GM18511 (cell line): ENCODE data around the gene LARGE1.

Experiments used
- ATAC-seq: cut with Tn5 transposase; IDR thresholded peaks from one replicate; pipeline ENCODE4 v1.9.1; 2021; ENCODE audit warnings: mild to moderate bottlenecking, moderate library complexity; ENCODE audit not compliant: unreplicated experiment

The LARGE1 gene

DNA sequence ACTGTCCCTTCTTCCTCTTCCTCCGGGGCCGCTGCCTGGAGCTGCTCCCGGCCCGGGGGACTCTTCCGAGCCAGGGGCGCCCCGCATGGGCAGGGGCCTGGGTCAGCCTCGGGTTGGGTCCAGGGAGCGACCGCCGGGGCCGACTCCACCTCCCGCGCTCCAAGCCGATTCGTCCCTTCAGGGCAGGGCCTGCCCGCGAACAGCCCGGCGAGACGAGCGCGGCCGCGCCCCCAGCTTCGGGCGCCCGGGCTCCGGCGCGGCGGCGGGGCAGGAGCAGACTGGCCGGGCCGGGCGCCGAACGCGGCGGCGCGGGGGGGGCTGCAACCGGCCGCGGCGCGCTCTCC, at the start of gene LARGE1:
TSS of gene LARGE1 (minus strand) at position 280 of the 344 bp plus-strand sequence.
- ATAC-seq, result peak; percentile 20

DNA sequence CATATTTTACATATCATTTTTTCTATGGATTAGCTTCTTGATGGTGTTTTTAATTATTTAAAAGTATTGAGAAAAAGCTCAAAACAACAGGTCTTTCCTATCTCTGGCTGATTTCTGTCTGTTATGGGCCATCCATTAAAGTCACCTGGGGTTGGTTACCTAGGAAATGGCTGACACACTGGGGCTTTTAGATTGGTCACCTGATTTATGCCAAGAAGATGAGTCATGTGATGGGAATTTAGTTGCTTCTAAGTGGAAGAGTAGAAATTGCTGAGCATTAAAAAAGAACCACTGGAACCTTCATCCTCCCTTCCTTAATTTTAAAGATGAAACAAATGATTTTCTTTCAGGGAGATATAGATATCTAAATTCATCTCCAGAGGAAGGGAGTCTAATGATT, 48.8 kb upstream of the LARGE1 start:
- no peak for ATAC-seq

DNA sequence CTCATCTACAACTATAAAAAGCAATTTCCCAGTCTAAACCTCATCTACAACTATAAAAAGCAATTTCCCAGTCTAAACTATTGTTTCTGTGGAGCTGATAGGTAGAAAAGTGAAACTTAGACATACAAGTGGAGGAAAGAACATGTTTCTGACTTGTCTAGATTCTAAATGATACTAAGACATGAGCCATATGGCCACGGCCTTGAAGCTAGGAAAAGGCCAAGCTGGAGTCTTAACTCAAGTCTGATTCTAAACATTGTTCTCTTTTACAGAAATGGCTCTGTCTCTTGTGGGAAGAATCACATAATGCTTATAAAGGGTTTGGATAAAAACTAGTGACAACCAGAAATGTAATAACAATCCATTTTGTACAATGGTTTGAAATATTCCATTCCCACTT, 43.8 kb upstream of the LARGE1 start:
- no peak for ATAC-seq

DNA sequence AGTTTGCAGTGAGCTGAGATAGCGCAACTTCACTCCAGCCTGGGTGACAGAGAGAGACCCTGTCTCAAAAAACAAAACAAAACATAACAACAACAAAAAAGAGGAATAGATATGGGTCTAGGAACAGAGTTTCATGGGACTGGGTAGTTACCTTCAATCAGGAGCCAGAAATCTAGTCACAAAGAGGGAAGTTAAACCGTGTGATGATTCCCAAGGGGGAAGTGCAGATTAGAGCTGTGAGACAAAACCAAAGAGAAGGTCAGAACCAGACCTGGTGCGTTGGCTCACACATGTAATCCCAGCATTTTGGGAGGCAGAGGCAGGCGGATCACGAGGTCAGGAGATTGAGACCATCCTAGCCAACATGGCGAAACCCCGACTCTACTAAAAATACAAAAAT, 42.1 kb upstream of the LARGE1 start:
- ATAC-seq, result no peak

DNA sequence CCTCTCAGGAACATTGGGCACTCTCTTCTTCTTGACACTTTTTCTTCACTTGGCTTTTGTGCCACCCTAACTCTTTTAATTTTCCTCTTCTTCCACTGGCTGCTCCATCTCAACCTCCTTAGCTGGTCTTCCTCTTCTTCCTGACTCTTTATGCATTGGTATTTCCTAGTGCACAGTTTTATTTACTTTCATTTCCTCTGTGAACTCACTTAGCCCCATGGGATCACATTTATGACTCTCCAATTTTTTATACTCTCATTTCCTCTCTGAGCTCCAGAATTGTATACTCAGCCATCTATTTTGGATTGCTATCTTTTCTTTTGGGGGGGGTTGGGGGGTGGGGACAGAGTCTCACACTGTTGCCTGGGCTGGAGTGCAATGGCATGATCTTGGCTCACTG, 38.5 kb upstream of the LARGE1 start:
- no peak for ATAC-seq

DNA sequence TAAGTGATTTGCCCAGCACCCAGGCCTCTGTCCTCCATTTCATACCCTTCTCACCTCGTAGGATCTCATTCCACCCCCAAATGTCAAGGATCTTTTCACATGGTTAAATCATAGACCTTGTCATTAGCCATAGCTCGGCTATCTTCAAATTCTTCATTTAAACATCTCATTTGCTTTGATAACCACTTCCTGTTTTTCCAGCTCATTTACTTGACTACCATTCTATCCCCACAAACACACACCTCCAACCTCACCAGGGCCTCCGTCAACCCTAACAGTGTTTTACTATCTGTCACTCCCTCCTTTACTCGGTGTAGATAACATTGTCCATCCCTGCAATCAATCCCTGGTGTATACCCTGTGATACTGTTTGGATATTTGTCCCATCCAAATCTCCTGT, 36.8 kb upstream of the LARGE1 start:
- no peak for ATAC-seq

DNA sequence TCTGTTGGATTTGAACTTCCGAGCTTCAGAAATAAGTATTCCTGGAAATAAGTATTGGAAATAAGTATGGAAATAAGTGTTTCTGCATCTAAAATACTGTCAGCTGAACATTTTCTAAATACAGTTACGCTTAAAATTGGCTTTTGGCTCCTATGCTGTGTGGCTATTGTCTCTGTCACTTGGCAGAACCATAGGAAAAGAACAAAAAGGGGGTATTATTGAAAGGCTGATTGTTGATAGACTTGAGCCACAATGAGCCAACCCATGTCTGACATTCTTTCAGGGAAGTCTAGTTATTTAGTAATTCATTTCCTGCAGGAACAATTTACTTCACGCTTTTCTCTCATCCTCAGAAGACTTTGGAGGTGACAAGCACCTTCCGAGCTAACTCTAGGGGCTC, 32.5 kb upstream of the LARGE1 start:
- no peak for ATAC-seq

DNA sequence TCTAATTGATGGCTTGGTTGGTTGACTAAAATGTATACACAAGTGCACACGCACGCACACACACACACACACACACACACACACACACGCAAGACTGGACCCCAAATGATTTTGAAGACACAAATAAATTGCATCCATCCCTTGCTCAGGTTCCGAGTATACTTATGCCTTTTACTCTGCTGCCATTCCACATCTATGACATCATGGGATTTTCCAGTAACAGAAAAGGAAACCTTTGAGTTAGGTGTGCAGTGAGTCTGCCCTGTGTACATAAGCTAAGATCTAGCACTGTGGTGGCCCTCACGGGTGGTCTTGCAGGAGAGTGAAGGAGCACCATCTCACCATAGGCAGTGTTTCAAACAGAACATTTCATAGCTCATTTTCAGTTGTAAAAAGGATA, 20.5 kb upstream of the LARGE1 start:
- ATAC-seq, result no peak

DNA sequence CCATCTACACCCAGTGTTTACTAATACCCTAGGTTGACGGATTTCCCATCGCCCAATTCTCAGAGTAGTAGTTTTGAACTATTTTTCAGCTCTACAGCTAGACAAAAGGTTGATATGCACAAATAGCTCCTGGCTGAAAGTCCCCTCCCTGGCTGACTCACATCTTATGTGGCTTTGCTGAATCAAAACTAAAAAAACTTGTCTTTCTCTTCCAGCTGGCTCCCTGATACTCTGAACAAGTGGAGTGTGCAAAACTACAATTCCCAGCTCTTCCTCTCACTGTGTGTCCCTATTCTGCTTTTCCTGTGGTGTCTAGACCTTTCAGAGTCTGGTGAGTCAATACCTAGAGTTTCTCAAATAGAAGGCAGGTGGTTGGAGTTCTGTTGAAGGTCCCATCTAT, 12.7 kb upstream of the LARGE1 start:
- no peak for ATAC-seq

DNA sequence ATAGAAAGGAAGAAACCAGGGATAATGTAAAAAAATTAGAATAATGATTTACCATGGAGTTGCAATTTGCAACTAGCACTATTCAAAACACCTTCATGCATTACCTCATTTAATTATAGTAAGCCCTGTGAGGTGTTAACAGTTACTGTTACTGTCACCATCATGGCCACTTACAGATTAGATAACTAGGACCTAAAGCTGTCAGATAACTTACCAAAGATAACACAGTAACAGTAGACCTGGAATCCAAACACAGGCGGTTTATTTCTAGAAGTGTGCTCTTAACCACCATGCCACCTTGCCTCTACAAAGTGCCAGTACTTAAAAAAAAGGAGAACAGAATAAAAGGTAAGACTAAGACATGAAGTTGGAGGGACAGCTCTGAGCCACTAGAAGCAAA, 11.1 kb upstream of the LARGE1 start:
- no peak for ATAC-seq

DNA sequence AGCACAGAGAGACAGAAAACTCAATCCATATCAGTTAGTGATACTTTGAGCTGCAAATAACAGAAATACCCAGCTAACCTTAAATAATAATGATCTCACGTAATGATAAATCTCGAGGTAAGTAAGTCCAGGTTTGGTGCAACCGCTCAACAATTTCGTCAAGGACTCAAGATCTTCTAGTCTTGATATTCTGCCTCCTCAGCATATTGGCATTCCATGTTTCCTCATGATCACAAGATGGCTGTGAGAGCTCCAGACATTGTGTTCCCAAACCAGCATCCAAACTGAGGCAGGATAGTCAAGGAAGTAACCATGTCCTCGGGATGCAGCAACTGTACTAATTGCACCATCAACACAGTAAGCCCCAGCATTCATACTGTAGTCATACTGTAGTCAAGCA, 7.5 kb upstream of the LARGE1 start:
- no peak for ATAC-seq

DNA sequence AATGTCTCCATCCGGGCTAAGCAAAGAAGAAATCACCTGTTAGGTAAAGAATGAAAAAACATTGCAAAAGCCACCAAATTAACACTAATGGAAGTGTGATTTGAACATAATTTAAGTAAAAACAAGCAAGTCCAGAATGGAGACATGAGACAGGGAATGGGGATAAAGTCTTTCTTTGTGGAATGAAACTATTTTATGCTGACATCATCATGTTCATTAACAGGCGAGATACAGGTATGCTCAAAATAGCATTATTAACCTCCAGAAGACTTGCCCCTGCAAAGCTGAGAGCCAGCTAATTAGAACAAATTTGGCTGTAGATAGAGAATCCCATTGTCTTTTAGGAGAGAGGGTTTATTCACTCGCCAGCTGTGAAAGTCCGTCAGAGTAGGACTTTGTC, 4.9 kb upstream of the LARGE1 start:
- no peak for ATAC-seq

DNA sequence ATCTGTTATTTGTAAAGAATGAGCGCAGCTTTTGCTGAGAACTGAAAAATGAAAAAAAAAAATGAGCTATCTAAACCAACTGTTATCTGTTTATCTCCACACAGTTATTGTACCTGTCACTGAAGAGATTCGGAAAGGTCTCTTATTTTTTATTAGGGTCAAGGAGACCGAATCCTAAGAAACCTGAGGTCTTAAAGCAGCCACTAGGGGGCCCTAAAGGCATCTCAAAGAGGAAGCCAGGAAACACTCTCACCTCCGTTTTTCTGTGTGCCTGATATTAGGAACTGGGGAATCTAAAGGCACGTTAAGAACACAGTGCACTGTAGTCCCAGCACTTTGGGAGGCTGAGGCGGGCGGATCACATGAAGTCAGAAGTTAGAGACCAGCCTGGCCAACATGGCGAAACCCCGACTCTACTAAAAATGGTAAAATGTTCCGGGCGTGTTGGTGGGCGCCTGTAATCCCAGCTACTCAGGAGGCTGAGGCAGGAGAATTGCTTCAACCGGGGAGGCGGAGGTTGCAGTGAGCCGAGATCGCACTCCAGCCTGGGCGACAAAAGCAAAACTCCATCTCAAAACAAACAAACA, 3.5 kb upstream of the LARGE1 start:
- no peak for ATAC-seq

DNA sequence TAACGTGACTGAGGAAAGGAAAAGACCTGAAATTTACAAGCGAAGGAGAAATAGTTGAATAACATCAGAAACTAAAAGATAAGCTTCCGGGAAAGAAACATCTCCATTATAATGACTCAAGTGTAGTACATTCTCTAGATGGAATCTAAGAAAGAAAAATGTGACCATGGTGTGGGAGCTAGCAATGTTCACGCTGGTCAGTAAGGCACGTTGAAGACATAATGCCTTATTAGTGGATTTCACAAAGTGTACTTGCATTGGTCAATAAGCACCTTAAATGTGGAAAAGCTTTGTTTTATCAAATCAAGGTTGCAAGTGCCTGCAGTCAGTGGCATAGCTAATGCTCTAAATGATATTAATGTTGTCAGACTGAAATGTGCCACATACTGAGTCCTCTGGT, 2.8 kb upstream of the LARGE1 start:
- ATAC-seq, result no peak

DNA sequence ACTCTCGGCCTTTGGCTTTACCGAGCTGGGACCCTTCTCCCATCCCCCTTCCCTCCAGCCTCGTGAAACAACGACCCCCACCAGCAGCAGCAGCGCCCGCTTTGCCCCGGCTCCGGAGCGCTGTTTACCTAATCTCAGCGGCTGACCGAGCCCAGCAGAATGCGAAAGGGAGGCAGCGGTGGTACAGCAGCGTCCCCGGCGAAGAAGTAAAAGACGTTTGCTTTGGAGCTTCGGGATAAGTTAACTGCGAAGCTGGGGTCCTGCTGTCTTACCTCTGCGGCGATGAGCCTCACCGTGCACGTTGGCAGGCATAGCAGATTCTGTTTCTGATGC, 2.0 kb upstream of the LARGE1 start:
- no peak for ATAC-seq

DNA sequence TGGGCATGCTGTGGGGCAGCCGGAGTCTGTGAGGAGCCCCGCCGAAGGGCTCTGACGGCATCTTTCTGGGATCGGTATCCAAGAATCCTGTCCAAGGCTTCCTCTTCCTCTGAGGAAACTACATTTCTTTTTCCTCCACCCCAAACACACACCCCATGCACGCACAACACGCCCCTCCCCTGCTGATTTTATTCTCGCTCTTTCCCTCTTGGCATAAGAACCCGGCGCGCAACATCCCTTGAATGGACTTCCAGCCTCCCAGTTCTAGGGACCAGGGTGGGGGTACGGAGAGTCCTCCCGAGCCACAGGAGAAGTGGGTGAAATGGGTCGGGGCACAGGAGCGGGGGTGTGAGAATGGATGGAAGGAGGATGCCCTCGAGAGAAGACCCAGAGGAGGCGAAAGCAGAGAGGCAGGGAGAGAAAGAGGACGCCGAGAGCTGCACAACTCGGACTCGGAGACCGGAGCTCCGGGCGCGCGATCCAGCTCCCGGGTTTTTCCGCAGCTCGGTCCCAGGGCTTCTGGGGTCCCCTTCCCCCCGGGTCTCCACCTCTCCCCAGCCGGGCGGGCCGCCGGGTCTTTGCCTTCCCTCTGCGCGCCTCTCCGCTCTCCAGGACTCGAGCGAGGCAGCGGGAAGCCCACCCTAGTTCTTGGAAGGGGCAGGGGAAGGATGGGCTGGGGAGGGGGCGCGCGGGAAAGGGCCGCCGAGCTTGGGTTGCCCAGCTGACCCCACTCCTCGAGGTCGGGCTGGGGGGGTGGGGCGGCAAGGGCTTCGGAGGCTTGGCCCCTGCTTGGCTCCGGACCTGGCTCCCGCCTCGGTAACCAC, 1.5 kb upstream of the LARGE1 start:
- ATAC-seq, result no peak

DNA sequence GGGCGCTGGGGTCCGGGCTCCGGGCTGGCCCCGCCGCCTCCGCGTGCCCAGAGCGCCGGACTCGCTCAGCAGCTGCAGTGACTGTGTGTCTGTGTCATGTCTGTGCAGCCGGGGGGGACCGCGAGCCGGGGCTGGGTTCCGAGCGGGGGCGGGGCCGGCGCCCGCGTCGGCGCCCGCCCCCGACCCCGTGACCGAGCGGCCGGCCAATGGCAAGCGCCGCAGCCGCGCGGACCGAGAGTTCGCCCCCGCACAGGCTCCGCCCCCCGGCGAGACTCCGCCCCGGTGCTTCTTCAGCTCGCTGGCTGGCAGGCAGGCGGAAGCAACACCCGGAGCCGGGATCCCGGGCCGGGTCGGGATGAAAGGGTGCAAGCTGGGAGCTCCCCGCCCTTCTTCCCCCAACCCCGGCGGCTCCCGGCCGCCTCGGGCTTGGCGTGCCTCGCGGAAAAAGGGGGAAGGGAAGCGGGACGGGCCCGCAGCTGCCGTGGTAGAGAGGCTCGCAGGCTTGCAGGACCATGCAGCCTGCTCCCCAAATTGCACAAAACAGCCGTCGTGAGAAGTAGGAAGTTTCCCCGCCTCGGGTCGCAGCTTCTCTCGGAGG, 750 bp upstream of the LARGE1 start:
- peak; percentile 71 for ATAC-seq

DNA sequence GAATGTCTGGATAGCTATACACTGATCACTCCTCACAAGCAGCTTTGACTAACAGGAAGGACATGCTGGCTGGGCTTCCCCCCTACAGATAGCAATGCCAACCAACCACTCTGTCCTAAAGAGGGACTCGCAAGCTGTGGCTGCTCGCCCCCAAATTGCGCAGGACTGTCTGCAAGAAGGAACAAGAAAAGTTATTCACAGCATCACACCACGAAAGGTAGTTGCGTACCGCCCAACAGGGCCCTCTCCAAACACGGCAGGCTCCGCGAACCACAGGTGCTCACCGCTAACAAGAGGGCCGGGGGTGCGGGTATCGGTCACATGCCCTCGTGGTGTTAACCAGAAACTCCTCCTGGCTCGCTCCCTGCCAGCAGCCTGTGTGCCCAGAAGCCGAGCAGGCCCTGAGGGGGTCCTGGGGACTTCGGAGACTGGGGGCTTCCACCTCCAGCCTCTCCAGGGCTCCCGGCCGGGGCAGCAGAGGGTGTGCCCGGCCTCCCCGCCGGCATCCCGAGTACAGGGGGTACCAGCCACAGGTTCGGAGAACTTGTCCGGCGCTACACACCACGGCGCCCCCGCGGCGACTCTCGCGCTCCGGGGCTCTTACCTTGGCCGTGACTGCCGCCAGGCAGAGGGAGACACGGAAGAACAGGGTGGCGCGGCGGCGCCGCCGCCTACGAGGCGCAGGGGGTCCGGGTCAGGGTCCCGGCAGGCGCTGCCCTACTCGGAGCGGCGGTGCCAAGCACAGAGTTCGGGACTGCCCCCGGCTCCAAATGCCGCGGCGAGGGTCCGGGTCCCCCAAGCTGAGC, 682 bp downstream of the LARGE1 start:
- peak; percentile 28 for ATAC-seq

DNA sequence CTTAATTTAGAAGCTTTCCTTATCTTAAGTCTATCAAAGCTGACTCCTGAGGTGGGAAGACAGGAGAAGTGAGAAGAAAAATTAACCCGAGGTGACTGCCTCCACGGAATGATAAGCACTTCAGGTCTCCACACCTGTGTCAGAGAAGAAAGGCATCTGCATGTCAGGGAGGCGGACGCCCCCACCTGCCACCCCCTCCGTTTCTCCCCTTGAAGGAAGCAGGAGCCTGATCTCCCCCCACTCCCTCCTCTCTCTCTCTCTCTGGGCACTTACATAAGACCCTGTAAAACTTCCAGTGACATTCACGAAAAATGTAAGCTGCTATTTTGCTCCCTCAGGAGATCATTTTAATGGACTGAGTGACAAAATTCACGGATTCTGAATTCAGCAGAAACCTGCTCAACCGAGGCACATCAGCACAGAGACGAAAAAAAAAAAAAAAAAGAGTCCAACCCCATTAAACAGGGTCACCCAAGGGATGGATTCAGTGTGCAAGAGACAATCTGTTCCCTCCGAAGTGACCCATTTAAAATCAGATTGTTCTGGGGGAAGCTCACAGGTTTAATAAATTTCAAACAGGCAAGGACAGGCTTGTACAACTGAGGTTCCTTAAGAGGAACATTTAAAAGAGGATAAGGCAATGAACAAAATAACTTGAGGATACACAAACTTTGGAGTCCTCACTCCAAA, 1.5 kb downstream of the LARGE1 start:
- no peak for ATAC-seq

DNA sequence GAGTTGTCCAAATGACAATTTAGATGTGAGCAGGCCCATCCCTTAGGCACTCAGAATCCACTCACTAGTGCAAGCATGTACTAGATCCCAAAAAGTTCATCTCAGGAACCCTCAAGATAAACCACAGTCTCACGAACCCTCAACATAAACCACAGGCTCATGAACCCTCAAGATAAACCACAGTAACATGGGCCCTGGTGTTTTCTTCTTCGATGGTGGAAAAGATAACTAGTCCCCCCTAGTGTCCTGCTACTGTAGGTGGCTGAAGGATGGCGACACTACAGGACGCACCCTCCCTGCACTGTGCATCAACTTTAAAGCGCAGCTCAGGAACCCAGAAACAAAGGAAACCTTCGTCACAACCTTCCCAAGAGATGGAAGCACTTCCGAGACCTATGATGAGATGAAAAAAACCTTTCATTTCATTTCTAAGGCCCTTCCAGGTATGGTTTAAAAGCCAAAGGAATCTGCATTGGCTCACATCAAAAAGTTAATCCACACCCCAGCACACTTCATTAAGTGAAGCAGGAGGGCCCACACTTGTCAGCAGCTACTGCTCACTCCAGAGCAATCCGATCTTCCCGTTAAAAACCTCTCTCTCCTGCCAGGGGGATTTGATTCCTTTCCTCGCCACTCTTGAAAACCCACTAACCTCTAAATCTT, 2.4 kb downstream of the LARGE1 start:
- ATAC-seq, result no peak

DNA sequence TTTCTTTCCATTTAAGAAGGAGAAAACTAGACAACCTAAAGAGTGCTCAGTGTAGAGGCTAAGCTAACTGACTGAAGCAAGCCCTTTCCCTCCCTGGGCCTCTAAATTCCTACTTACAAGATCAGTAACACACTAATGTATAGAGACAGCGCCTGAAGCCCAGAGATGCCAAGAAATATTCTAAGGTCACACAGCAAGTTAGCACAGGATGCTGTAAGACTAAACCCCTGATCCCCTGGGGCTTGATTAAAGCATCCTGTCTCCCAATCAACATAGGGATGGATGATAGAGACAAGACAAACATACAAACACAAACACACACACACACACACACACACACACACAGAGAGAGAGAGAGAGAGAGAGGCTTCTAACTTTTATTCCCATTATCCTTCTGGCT, 5.6 kb downstream of the LARGE1 start:
- no peak for ATAC-seq
